ENCODE data around the gene PARVA. TPM values are rescaled to one million over a fixed set of nuclear protein-coding genes. Genes with fewer than 3 reads are reported as not detected.

PARVA gene
- total RNA-seq, 1 experiment from 2014 or later: 31.5 TPM

GRCh38 chr11:12403122-12403996, 26.0 kb downstream of the PARVA start:
- no peak overlapping the region for H3K4me3 ChIP-seq
- no peak overlapping the region for H3K27ac ChIP-seq
- H3K9me3 ChIP-seq (ENCODE audit: insufficient read depth, low read depth): no peaks in the 10 kb centered on the region
- no peak overlapping the region for H2AFZ ChIP-seq
- ChIA-PET CTCF (no interaction called here), POLR2A (ENCODE audit: unreplicated experiment) (no interaction called here)
- H3K36me3 ChIP-seq (ENCODE audit: low read depth): no peaks in the 10 kb centered on the region
- H3K9me2 ChIP-seq (ENCODE audit: insufficient read depth): no peaks in the 10 kb centered on the region
- no peak overlapping the region; the same call in 1 of the 2 replicates for H3K4me2 ChIP-seq
- H3K27me3 ChIP-seq (ENCODE audit: insufficient read depth, low read depth): no peaks in the 10 kb centered on the region
- no peaks in the 10 kb centered on the region for H3K79me2 ChIP-seq (ENCODE audit: low read depth)
- intact Hi-C loops (cut with micrococcal nuclease; ENCODE audit: unreplicated experiment): no loop called here
- TF ChIP-seq CTCF (conservative IDR thresholded peaks at IDR 0.05) (no peak), EZH2 (IDR thresholded peaks at IDR 0.05; ENCODE audit: low read depth) (no peak)
- no peaks in the 10 kb centered on the region for H3F3A ChIP-seq (ENCODE audit: insufficient read depth, low read depth)
- no peaks in the 10 kb centered on the region; the same call in 1 of the 2 replicates for H4K20me1 ChIP-seq (ENCODE audit: insufficient read depth)
- no peak for DNase-seq
- no TSS peak for BruUV-seq (replicated peaks)
- H3K4me1 ChIP-seq (replicated peaks; ENCODE audit: insufficient read depth): peaks cover 10% of the 10 kb centered on the region

GRCh38 chr11:12403997-12404350, 26.6 kb downstream of the PARVA start:
- H3K4me2 ChIP-seq: no peak overlapping the region
- CTCF ChIA-PET: no interaction called here

GRCh38 chr11:12404436-12404835, 27.1 kb downstream of the PARVA start:
- H3K4me1 ChIP-seq (replicated peaks; ENCODE audit: insufficient read depth): peaks cover 14% of the 10 kb centered on the region
- no peaks in the 10 kb centered on the region for H3K27me3 ChIP-seq (ENCODE audit: insufficient read depth, low read depth)
- no peak for TF ChIP-seq CTCF (conservative IDR thresholded peaks at IDR 0.05)
- no peak for TF ChIP-seq EZH2 (IDR thresholded peaks at IDR 0.05; ENCODE audit: low read depth)
- BruUV-seq (replicated peaks): no TSS peak
- H3K36me3 ChIP-seq (ENCODE audit: low read depth): no peaks in the 10 kb centered on the region
- H3K4me2 ChIP-seq: no peak overlapping the region
- H4K20me1 ChIP-seq (ENCODE audit: insufficient read depth): no peaks in the 10 kb centered on the region; the same call in 1 of the 2 replicates
- no peak overlapping the region for H2AFZ ChIP-seq
- DNase-seq: no peak
- H3K9me2 ChIP-seq (ENCODE audit: insufficient read depth): no peaks in the 10 kb centered on the region
- CTCF ChIA-PET: no interaction called here
- intact Hi-C loops (cut with micrococcal nuclease; ENCODE audit: unreplicated experiment): no loop called here
- no peaks in the 10 kb centered on the region for H3F3A ChIP-seq (ENCODE audit: insufficient read depth, low read depth)
- H3K4me3 ChIP-seq: no peak overlapping the region
- H3K27ac ChIP-seq: no peak overlapping the region
- no peaks in the 10 kb centered on the region for H3K9me3 ChIP-seq (ENCODE audit: insufficient read depth, low read depth)
- POLR2A ChIA-PET (ENCODE audit: unreplicated experiment): no interaction called here
- H3K79me2 ChIP-seq (ENCODE audit: low read depth): no peaks in the 10 kb centered on the region

More at GRCh38 chr11:12403997-12404350, 26.6 kb downstream of the PARVA start:
- POLR2A ChIA-PET (ENCODE audit: unreplicated experiment): no interaction called here
- peaks cover 10% of the 10 kb centered on the region for H3K4me1 ChIP-seq (replicated peaks; ENCODE audit: insufficient read depth)
- no TSS peak for BruUV-seq (replicated peaks)
- no peak overlapping the region for H3K27ac ChIP-seq
- intact Hi-C loops (cut with micrococcal nuclease; ENCODE audit: unreplicated experiment): no loop called here
- no peak overlapping the region for H2AFZ ChIP-seq
- no peaks in the 10 kb centered on the region for H3K36me3 ChIP-seq (ENCODE audit: low read depth)
- H3K4me3 ChIP-seq: no peak overlapping the region
- no peaks in the 10 kb centered on the region for H3K9me3 ChIP-seq (ENCODE audit: insufficient read depth, low read depth)
- H3K9me2 ChIP-seq (ENCODE audit: insufficient read depth): no peaks in the 10 kb centered on the region
- no peaks in the 10 kb centered on the region; the same call in 1 of the 2 replicates for H4K20me1 ChIP-seq (ENCODE audit: insufficient read depth)
- H3K79me2 ChIP-seq (ENCODE audit: low read depth): no peaks in the 10 kb centered on the region
- no peaks in the 10 kb centered on the region for H3K27me3 ChIP-seq (ENCODE audit: insufficient read depth, low read depth)
- TF ChIP-seq CTCF (conservative IDR thresholded peaks at IDR 0.05) (no peak), EZH2 (IDR thresholded peaks at IDR 0.05; ENCODE audit: low read depth) (no peak)
- no peaks in the 10 kb centered on the region for H3F3A ChIP-seq (ENCODE audit: insufficient read depth, low read depth)
- no peak for DNase-seq
